ENCODE results near the gene CIROP.

DNA sequence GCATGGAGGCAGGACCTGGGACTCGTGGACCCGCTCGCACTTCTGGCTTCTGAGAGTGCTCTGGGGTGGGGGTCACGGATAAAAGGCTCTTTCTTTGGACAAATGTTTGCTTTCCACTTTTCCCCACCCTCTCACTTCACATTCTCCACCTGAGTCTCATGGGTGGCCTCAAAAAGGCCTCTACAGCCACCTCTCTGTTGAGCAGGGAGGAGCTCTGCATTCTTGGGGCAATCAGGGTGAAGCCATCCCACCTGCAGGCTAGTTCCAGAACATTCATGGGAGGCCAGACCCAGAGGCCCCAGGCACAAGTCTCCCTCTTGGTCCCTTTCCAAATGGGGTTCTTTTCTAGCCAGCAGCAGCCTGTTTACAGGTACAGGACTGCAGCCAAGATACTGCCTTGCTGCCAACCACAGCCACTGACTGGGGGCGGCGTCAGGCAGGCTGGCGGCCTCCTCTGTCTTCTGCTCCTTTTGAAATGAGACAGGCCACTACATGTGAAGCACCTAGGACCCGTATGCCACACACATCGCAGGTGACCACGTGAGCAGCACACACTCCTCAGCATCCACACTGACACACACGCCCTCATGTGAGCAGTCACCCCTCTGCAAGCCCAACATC lies 32.5 kb upstream of the CIROP start:
- TF ChIP-seq, protein P1, sequence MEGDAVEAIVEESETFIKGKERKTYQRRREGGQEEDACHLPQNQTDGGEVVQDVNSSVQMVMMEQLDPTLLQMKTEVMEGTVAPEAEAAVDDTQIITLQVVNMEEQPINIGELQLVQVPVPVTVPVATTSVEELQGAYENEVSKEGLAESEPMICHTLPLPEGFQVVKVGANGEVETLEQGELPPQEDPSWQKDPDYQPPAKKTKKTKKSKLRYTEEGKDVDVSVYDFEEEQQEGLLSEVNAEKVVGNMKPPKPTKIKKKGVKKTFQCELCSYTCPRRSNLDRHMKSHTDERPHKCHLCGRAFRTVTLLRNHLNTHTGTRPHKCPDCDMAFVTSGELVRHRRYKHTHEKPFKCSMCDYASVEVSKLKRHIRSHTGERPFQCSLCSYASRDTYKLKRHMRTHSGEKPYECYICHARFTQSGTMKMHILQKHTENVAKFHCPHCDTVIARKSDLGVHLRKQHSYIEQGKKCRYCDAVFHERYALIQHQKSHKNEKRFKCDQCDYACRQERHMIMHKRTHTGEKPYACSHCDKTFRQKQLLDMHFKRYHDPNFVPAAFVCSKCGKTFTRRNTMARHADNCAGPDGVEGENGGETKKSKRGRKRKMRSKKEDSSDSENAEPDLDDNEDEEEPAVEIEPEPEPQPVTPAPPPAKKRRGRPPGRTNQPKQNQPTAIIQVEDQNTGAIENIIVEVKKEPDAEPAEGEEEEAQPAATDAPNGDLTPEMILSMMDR (IDR thresholded peaks at IDR 0.05), result no peak
- no peak for TF ChIP-seq POLR2A (IDR thresholded peaks at IDR 0.05)

Measured in testis (tissue), 2 donors.